ENCODE data around the gene CDHR2.

Gene CDHR2

GRCh38 chr5:176620333-176620981 lies 71.3 kb downstream of the CDHR2 start:
- no peak for DNase-seq (ENCODE audit: low read depth in 3 of 3)

GRCh38 chr5:176621661-176622079 lies 72.5 kb downstream of the CDHR2 start:
- DNase-seq (ENCODE audit: low read depth in 3 of 3): no peak

- DNase-seq (ENCODE audit: low read depth in 3 of 3): no peak
Observed at GRCh38 chr5:176624142-176624541, 75.0 kb downstream of the CDHR2 start.

- DNase-seq (ENCODE audit: low read depth in 3 of 3): no peak
Observed at GRCh38 chr5:176624938-176625337, 75.8 kb downstream of the CDHR2 start.

GRCh38 chr5:176625512-176625911 lies 76.4 kb downstream of the CDHR2 start:
- no peak for DNase-seq (ENCODE audit: low read depth in 3 of 3)

- no peak for DNase-seq (ENCODE audit: low read depth in 3 of 3)
Observed at GRCh38 chr5:176625966-176626875, 77.1 kb downstream of the CDHR2 start.

- no peak for DNase-seq (ENCODE audit: low read depth in 3 of 3)
Observed at GRCh38 chr5:176626876-176627236, 77.7 kb downstream of the CDHR2 start.

- DNase-seq (ENCODE audit: low read depth in 3 of 3): no peak
Observed at GRCh38 chr5:176627582-176627981, 78.4 kb downstream of the CDHR2 start.

- DNase-seq (ENCODE audit: low read depth in 3 of 3): no peak
Observed at GRCh38 chr5:176628406-176629228, 79.5 kb downstream of the CDHR2 start.

GRCh38 chr5:176629317-176629852 lies 80.2 kb downstream of the CDHR2 start:
- DNase-seq (ENCODE audit: low read depth in 3 of 3): no peak

- DNase-seq (ENCODE audit: low read depth in 3 of 3): peak in 2 of 3 donors; percentile 29 to 59
Observed at GRCh38 chr5:176629853-176630680, 80.9 kb downstream of the CDHR2 start, which contains the start of the genes EIF4E1B and SNCB. TSS of gene EIF4E1B (plus strand) at chr5:176630675. CDS start at chr5:176642788, 12,113 bp downstream. TSS of gene SNCB (minus strand) at chr5:176630534. CDS start at chr5:176629654, 880 bp downstream.

GRCh38 chr5:176630681-176631222 lies 81.6 kb downstream of the CDHR2 start:
- DNase-seq (ENCODE audit: low read depth in 3 of 3): no peak

- no peak for DNase-seq (ENCODE audit: low read depth in 3 of 3)
Observed at GRCh38 chr5:176631383-176632200, 82.5 kb downstream of the CDHR2 start.

GRCh38 chr5:176632745-176633144 lies 83.6 kb downstream of the CDHR2 start:
- no peak for DNase-seq (ENCODE audit: low read depth in 3 of 3)

GRCh38 chr5:176633598-176633997 lies 84.5 kb downstream of the CDHR2 start:
- no peak for DNase-seq (ENCODE audit: low read depth in 3 of 3)

GRCh38 chr5:176636426-176636825 lies 87.3 kb downstream of the CDHR2 start:
- DNase-seq (ENCODE audit: low read depth in 3 of 3): no peak

GRCh38 chr5:176637556-176637955 lies 88.4 kb downstream of the CDHR2 start:
- no peak for DNase-seq (ENCODE audit: low read depth in 3 of 3)

- no peak for DNase-seq (ENCODE audit: low read depth in 3 of 3)
Observed at GRCh38 chr5:176638437-176638836, 89.3 kb downstream of the CDHR2 start.

GRCh38 chr5:176639208-176639607 lies 90.1 kb downstream of the CDHR2 start:
- no peak for DNase-seq (ENCODE audit: low read depth in 3 of 3)

- DNase-seq (ENCODE audit: low read depth in 3 of 3): no peak
Observed at GRCh38 chr5:176639981-176640380, 90.8 kb downstream of the CDHR2 start.
